ENCODE measurements around the gene CES3.
A peak's percentile ranks its signal among the peaks of the same experiment; 100 is the strongest.
"Not testable (repeated sequence)": the region's sequence is repeated elsewhere in the genome, so short reads cannot be mapped to it uniquely, and the experiment has no call there.

The CES3 gene

DNA sequence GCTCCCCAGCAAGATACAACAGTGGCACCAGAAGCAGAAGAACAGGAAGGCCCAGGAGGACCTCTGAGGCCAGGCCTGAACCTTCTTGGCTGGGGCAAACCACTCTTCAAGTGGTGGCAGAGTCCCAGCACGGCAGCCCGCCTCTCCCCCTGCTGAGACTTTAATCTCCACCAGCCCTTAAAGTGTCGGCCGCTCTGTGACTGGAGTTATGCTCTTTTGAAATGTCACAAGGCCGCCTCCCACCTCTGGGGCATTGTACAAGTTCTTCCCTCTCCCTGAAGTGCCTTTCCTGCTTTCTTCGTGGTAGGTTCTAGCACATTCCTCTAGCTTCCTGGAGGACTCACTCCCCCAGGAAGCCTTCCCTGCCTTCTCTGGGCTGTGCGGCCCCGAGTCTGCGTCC lies 11.9 kb downstream of the CES3 start:
- no peak for DNase-seq

DNA sequence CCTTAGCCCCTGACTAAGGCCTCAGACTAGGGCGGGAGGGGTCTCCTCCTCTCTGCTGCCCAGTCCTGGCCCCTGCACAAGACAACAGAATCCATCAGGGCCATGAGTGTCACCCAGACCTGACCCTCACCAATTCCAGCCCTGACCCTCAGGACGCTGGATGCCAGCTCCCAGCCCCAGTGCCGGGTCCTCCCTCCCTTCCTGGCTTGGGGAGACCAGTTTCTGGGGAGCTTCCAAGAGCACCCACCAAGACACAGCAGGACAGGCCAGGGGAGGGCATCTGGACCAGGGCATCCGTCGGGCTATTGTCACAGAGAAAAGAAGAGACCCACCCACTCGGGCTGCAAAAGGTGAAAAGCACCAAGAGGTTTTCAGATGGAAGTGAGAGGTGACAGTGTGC lies 12.7 kb downstream of the CES3 start:
- no peak for DNase-seq

DNA sequence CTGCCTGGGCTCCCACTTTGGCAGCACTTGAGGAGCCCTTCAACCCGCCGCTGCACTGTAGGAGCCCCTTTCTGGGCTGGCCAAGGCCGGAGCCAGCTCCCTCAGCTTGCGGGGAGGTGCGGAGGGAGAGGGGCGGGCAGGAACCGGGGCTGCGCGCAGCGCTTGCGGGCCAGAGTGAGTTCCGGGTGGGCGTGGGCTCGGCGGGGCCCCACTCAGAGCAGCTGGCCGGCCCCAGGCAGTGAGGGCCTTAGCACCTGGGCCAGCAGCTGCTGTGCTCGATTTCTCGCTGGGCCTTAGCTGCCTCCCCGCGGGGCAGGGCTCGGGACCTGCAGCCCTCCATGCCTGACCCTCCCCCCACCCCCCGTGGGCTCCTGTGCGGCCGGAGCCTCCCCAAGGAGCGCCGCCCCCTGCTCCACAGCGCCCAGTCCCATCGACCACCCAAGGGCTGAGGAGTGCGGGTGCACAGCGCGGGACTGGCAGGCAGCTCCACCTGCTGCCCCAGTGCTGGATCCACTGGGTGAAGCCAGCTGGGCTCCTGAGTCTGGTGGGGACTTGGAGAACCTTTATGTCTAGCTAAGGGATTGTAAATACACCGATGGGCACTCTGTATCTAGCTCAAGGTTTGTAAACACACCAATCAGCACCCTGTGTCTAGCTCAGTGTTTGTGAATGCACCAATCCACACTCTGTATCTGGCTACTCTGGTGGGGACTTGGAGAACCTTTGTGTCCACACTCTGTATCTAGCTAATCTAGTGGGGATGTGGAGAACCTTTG lies 13.3 kb downstream of the CES3 start:
- not testable (repeated sequence) for DNase-seq

DNA sequence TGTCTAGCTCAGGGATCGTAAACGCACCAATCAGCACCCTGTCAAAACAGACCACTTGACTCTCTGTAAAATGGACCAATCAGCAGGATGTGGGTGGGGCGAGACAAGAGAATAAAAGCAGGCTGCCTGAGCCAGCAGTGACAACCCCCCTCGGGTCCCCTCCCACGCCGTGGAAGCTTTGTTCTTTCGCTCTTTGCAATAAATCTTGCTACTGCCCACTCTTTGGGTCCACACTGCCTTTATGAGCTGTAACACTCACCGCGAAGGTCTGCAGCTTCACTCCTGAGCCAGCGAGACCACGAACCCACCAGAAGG lies 13.8 kb downstream of the CES3 start:
- not testable (repeated sequence) for DNase-seq

DNA sequence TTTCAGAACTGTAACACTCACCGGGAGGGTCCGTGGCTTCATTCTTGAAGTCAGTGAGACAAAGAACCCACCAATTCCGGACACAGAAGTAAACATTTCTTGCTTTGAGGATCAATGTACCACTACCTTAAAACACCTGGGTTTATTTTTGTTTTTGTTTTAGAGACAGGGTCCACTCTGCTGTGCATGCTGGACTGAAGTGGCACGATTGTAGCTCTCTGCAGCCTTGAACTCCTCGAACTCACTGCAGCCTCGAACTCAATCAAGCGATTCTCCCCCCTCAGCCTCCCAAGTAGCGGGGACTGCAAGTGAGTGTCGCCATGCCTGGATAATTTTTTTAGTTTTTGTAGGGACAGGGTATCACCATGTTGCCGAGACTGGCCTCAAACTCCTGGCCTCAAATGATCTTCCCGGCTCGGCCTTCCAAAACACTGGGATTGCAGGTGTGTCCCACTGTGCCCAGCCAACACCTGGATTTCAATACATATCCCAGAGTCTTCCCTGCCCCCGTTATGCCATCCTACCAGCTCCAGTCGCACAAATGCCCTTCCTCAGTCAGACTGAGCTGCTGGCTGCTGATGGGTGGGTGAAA lies 14.3 kb downstream of the CES3 start:
- DNase-seq: no peak

DNA sequence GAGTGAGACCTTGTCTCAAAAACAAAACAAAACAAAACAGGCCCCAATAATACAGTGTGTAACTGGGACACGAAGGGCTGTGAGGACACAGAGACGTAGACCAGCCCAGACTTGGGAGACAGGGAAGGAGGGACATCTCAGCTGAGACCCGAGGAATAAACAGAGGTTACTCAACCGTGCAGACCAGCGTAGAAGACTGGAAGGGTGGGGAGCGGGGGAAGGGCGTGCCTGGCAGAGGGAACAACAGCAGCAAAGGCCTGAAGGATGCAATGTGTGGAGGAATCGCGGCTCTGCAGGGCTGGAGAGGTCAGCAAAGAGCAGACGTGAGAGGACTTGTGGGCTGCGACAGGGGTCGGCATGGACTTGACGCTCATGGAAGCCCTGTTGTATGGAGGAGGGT lies 15.7 kb downstream of the CES3 start:
- DNase-seq: no peak

DNA sequence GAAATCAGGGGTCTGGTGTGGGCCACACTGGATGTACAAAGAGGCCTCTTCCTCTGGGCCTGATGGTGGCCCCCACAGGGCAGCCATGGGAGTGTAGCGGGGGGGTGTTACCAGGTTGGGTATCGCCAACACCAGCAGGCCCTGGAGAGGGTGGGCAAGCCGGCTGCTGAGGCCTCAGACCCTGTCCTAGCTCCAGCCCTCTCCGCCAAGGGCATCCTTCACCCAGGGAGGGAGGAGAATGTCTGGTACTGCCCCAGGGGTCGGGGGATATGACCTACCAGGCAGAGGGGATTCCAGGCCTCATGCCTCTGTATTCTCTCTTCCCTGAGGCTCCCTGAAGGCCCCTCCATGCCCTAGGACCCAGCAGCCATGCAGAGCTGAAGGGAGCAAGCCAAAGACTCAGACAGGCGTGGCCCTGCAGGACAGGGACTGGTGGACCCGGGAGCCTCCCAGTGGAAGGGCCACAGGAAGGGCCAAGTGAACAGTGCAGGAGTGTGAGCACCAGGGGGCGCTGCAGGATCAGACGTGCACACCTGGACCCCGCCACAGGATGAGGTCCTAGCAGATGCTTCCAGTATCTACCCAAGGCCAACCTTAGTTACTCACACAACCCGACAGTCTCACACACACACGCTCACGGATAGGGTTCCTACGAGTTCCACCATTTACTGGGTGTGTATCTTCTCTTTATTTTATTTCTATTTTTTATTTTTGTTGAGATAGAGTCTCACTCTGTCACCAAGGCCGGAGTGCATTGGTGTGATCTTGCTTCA lies 16.5 kb downstream of the CES3 start:
- DNase-seq: peak; percentile 61

DNA sequence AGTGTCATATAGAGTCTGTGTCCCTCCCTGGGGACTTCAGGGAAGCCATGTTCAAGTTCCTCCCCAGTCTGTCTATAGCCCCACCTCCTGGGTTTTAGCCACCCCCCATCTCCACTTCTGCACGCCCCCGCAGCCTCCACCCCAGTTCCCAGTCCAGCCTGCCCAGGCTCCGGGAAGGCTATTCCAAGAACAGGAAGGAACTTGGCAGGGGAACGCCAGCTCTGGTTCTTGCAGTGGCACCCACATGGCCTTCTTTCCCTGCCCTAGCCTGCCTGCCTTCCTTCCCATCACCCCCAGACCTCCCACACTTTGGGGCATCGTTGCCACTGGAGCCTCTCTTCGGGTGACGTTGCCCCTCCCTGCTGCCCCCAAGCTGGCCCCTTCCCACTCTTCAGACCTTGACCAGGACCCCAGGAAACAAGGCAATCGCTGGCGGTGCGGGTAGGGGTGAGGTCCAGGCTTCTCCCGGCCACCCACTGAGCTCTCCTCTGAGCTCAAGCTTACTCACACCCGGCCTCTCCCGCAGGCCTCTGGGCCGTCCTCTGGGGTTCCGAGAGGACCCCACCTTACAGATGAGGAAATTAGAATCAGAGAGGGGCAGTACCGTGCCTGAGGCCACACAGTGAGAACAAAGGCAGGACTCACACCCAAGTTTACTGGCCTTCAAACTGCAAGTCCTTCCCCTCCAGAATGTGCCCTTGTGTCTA lies 18.1 kb downstream of the CES3 start:
- no peak for DNase-seq

DNA sequence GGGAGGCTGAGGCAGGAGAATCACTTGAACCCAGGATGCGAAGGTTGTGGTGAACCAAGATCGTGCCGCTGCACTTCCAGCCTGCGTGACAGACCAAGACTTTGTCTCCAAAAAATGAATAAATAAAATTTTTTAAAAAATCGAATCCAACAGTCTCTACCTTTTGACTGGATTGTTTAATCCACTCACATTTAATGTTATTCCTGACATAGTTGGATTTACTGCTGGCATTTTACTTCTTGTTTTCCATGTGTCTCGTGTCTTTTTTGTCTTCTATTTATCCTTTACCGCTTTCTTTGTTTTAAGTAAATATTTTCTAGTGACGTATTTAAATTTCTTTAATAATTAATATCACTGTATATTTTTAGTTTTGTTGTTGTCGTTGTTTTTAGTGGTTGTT lies 22.0 kb downstream of the CES3 start:
- no peak for DNase-seq

DNA sequence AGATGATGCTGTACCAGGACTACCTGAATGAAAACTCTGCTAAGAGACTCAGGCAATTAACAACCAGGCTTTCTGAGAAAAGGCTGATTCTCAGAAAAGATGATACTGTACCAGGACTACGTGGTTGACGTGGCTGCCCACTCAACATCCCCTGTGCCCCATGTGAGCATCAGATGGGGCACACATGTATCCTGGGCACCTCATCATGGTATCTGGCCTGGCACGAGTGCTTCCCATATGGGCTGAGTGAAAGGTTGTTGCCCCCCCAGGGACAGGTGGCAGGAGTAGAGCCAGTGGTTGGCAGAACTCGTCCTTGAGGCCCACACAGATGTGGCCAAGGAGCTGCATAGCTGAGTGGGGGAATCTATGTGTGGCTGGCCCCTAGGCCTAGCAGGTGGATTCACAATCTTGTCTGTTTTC lies 23.8 kb downstream of the CES3 start:
- no peak for DNase-seq

DNA sequence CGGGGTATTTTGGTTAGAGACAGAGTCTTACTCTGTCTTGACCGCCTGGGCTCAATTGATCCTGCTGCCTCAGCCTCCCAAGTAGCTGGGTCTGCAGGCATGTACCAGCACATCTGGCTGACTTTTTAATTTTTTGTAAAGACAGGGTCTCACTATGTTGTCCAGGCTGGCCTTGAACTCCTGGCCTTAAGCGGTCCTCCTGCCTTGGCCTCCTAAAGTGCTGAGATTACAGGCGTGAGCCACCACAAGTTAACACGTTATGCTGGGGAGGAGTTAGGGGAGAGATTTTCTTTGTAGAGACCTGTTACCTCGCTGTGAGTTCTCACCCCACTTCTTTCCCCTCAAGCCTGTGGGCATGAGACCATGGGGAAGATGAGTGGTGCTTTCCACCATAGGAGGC lies 25.5 kb downstream of the CES3 start:
- DNase-seq: no peak

DNA sequence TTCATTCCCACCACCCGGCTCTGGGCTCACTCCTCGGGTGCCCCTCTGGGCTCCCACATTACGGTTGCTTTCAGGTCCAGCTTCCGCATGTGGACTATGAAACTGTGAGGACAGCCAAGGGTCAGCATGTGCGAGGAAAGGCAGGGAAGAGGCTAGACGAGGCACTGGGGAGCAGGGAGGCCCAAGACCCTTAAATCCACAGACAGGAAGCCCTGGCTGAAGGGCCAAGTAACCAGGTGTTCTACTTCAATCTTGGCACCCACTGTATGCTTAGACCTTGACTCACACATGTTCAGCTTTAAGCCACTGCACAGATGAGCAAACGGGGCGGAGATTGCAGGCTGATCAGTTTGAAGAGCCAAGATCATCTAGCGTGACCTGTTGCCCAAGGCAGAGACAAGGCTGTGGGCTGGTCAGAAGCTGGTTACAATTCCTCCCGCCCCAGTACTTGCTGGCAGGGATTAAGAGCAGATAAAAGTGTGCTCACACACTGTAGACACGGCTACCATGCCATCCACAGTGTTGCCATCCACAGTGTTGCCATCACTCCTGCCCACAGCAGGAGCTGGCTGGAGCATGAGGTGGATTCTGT lies 27.2 kb downstream of the CES3 start, which contains the start of gene CES4A:
Gene CES4A, plus strand, starts transcription at position 393 of the 592 bp plus-strand sequence. Its CDS starts 184 bp downstream, at position 577.
- no peak for DNase-seq

DNA sequence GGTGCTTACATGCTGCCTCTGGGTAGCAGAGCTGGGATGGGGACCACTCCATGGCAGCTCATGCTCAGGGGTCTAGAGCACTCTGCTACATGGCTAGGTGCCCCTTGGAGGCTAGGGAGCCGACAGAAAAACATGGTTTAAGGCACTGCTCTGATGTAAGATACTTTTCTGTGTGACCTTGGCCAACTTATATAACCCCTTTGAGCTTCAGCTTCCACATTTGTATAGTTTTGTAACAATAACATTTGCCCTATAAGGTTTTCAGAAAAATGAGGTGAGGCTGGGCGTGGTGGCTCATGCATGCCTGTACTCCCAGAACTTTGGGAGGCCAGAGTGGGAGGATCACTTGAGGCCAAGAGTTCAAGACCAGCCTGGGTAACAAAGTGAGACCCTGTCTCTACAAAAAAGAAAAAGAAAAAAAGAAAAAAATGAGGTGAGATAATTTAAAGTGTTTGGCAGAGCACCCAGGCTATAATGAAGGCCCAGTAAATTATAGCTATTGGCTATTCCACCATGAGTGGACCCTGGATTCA lies 30.5 kb downstream of the CES3 start:
- no peak for DNase-seq

DNA sequence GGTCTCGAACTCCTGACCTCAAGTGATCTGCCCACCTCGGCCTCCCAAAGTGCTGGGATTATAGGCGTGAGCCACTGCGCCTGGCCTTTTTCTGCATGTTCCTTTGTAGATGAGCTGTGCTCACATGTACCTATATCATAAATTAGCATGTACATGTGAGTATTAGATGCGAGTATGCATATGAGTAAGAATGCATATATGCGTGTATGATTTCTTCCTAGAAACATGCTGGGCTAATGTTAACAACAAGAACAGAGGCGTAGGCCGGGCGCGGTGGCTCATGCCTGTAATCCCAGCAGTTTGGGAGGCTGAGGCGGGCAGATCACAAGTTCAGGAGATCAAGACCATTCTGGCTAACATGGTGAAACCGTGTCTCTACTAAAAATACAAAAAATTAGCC lies 32.5 kb downstream of the CES3 start:
- not testable (repeated sequence) for DNase-seq

DNA sequence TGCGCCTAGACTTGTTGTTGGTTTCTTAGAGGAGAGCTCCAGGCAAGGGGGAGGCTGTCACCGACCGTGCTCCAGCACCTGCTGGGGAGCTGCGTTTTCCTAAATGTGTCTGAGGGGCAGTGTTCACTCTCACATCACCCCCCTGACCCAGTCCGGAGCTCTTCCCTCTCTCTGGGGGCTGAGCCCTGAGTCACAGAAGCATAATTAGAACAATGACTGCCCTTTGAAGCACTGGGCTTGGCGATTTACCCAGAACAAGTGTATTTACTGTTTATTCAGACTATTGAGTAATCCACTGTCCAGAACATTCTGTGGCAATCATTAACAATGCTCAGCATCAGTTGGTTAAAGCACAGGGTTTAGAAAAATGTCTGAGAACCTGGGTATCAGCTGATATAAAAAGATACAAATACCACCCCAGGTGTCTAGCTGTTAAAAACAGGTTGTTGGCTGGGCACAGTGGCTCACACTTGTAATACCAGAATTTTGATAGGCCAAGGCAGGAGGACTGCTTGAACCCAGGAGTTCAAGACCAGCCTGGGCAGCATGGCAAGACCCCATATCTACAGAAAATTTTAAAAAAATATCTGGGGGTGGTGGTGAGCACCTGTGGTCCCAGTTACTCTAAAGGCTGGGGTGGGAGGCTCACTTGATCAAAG lies 35.4 kb downstream of the CES3 start:
- no peak for DNase-seq

DNA sequence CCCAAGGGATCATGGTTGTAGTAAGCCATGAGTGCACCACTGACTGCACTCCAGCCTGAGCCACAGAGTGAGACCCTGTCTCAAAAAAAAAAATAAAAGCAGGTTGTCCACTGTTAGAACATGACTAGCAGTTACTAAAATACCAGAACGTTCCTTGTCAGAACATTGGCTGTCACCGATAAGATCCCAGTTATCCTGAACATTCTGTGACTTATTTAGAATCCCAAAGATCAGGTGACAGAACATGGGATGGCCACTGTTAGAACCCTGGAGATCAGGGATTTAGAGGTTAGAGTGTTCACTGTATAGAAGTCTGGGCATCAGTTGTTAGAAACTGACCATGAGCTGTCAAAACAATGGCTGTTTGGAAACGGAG lies 35.9 kb downstream of the CES3 start:
- no peak for DNase-seq

DNA sequence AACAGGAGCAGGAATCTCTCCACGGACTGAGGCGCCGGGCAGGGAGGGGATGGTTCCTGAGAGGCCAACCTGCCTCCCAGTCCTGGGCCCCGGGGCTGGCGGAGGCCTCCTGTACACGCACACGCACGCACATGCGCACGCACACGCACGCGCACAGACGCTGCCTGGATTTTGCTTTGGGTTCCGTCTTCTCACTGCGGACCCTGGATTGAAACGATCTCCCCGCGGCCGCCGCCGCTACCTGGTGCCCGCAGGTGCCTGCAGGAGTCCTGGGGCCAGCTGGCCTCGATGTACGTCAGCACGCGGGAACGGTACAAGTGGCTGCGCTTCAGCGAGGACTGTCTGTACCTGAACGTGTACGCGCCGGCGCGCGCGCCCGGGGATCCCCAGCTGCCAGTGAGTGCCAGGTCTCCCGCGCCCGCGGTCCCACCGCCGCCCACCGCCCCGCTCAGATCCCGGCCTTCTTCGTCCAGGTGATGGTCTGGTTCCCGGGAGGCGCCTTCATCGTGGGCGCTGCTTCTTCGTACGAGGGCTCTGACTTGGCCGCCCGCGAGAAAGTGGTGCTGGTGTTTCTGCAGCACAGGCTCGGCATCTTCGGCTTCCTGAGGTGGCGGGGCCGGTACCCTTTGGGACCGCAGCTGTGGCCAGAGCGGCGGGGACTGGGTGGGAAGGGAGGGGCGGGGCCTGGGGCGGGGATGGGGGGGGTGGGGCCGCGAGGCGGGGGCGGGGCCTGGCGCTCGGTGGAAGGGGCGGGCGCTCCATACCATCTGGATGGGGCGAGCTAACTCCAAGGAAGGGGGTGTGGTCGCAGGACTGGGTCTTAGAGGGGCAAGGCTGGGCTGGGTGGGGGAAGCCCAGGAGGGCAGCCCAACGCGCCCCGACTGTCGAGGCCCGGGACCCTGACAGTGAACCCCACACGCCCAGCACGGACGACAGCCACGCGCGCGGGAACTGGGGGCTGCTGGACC lies 39.6 kb downstream of the CES3 start:
- no peak for DNase-seq

DNA sequence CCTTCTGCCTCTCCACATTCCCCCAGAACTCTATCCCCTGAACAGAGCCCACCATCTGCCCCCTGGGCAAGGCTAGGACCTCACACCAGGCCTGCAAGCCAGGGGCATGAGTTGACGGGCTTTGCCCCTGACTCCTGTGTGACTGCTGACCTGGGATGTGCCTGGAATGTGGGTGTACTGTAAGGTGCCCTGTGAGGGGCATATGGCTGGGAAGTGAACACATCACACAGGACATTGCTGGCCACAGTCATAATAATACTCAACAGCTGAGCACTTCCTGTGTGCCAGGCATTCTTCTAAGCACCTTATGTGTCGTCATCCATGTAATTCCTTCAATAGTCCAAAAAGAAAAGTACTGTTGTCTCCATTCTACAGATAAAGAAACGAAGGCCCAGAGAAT lies 40.7 kb downstream of the CES3 start:
- no peak for DNase-seq

DNA sequence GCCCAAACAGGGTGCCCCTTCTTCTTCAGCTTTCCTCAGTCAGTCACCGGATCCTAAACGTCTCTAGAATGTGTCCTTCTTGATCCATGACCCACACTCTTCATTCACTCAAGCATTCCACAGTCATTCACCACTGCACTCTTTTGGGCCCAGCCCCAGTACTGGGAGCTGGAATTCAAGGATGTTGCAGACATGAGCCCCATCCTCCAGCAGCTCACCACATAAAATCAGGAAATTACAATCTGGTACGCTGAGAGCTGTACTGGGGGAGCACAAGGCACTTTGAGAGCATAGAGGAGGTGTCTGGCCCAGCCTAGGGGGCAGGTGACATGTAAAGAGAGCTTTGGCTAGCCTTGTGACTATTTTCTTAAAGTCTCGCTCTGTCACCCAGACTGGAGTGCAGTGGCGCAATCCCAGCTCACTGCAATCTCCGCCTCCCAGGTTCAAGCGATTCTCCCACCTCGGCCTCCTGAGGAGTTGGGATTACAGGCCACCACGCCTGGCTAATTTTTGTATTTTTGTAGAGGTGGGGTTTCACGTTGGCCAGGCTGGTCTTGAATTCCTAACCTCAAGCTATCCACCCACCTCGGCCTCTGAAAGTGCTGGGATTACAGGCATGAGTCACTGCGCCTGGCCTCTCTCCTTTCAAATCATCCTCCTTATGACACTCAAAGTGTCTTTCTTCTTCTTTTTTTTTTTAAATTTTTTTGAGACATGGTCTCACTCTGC lies 46.0 kb downstream of the CES3 start:
- DNase-seq: no peak

DNA sequence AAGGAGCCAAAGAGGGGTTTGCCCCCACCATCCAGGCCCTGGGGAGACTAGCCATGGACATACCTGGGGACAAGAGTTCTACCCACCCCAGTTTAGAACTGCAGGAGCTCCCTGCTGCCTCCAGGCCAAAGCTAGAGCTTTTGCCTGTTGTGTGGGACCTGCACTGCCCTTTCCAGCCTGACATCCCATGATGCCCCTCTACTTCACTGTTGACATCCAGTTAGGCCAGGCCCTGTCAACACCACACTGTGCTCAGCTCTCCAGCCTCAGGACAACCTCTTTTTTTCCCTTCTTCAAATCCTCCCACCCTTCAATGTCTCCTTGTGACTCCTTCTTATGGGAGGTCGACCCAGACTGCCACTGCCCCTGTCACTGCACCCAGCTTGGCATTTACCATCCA lies 48.1 kb downstream of the CES3 start:
- no peak for DNase-seq
